Endothelial cell of umbilical vein (primary cell): ENCODE measurements around the gene KAZN. TPM values are rescaled to one million over a fixed set of nuclear protein-coding genes. Genes with fewer than 3 reads are reported as not detected.

ENCODE experiments used
- BruUV-seq: library from RNA; stranded (reverse); fragments of 400-500 nt; replicated peaks from 2 replicates; lab custom pipeline; 2021; lab: Mats Ljungman, UMichigan
- CTCF ChIA-PET: fragments of 300-600, 350-600 bp; sonication (Branson Sonifier 250); formaldehyde crosslinking; loops from one replicate; lab custom pipeline; 2021; ENCODE audit warnings: antibody characterized with exemption, inconsistent platforms; lab: Charles Lee
- POLR2A ChIA-PET: fragments of 300-600, 350-600 bp; sonication (Branson Sonifier 250); formaldehyde crosslinking; loops from one replicate; lab custom pipeline; 2021; ENCODE audit warnings: antibody characterized with exemption, inconsistent platforms; lab: Charles Lee
- DNase-seq: peaks from one replicate; pipeline ENCODE4 v3.0.0-alpha.2; 2011; ENCODE audit warnings: low read depth, low spot score
- FAIRE-seq: peaks from 2 replicates; lab custom pipeline; 2011; peaks lifted over from hg19 to GRCh38; lab: Jason Lieb, UNC
- H2AFZ ChIP-seq: 2 replicates; pipeline ENCODE4 v1.6.0; 2012; ENCODE audit warnings: low read depth, low read length, control low read depth, inconsistent platforms
- H3K27ac ChIP-seq: 2 replicates; pipeline ENCODE4 v1.5.1; 2011; ENCODE audit warnings: low read depth, mild to moderate bottlenecking, control low read depth, low read length, moderate library complexity; ENCODE audit not compliant: insufficient read depth
- H3K27me3 ChIP-seq, 2 experiments: 2 replicates each; pipeline versions ENCODE4 v1.6.0 to v1.6.1; 2011; ENCODE audit warnings: low read length in 2 of 2, mixed read lengths in 1 of 2; ENCODE audit not compliant: control insufficient read depth in 2 of 2, insufficient read depth in 2 of 2
- H3K36me3 ChIP-seq, 2 experiments: 2 replicates in 1 of 2; 3 replicates in 1 of 2; pipeline ENCODE4 v1.5.1; 2011; ENCODE audit warnings: low read length in 2 of 2, mild to moderate bottlenecking in 1 of 2, moderate library complexity in 1 of 2; ENCODE audit not compliant: control insufficient read depth in 2 of 2, insufficient read depth in 2 of 2; ENCODE audit errors: extremely low read depth in 1 of 2
- H3K4me1 ChIP-seq: 3 replicates; pipeline ENCODE4 v1.5.1; 2011; ENCODE audit warnings: mild to moderate bottlenecking, low read length; ENCODE audit not compliant: control insufficient read depth, insufficient read depth; ENCODE audit errors: extremely low read depth
- H3K4me2 ChIP-seq: 2 replicates; pipeline ENCODE4 v1.6.1; 2011; ENCODE audit warnings: low read length, control low read depth, mixed read lengths; ENCODE audit not compliant: insufficient read depth
- H3K4me3 ChIP-seq, 3 experiments: fragments of 200-600 bp in 1 of 3; sonication (generic), shearing (Covaris generic) in 1 of 3; replicated peaks in 1 of 3; 2 replicates each; pipeline ENCODE4 v1.5.1; 2011 to 2016; ENCODE audit warnings: control low read depth in 3 of 3, low read length in 3 of 3, mild to moderate bottlenecking in 2 of 3, inconsistent platforms in 1 of 3, low read depth in 1 of 3, moderate library complexity in 1 of 3; ENCODE audit not compliant: insufficient read depth in 1 of 3
- H3K79me2 ChIP-seq: 2 replicates; pipeline ENCODE4 v1.6.0; 2012; ENCODE audit warnings: low read length, inconsistent platforms; ENCODE audit not compliant: control insufficient read depth, insufficient read depth
- H3K9ac ChIP-seq: replicated peaks from 2 replicates; pipeline ENCODE3; 2011; ENCODE audit warnings: low read length, control low read depth; ENCODE audit not compliant: insufficient read depth; ENCODE audit errors: extremely low read depth
- H3K9me1 ChIP-seq: replicated peaks from 3 replicates; pipeline ENCODE4 v1.6.0; 2011; ENCODE audit warnings: mild to moderate bottlenecking, low read length; ENCODE audit not compliant: control insufficient read depth, insufficient read depth; ENCODE audit errors: extremely low read depth
- H3K9me3 ChIP-seq: replicated peaks from 2 replicates; pipeline ENCODE4 v1.5.1; 2012; ENCODE audit warnings: low read length, inconsistent platforms; ENCODE audit not compliant: control insufficient read depth, insufficient read depth
- H4K20me1 ChIP-seq: replicated peaks from 2 replicates; pipeline ENCODE3; 2011; ENCODE audit warnings: mild to moderate bottlenecking, low read length; ENCODE audit not compliant: control insufficient read depth, insufficient read depth; ENCODE audit errors: extremely low read depth
- EZH2 ChIP-seq: IDR thresholded peaks from 2 replicates; pipeline ENCODE4 v1.6.1; 2012; ENCODE audit warnings: borderline replicate concordance, low read depth, mild to moderate bottlenecking, moderate library complexity, low read length, inconsistent platforms; ENCODE audit not compliant: severe bottlenecking
- FOS ChIP-seq: IDR thresholded peaks from 2 replicates; pipeline ENCODE4 v1.6.1; 2011; ENCODE audit warnings: mild to moderate bottlenecking, low read length, moderate library complexity, borderline replicate concordance; ENCODE audit not compliant: insufficient read depth
- GATA2 ChIP-seq: IDR thresholded peaks from 2 replicates; pipeline ENCODE4 v1.7.0; 2011; ENCODE audit warnings: low read depth, mild to moderate bottlenecking, moderate library complexity, mixed read lengths, low read length; ENCODE audit not compliant: insufficient read length, insufficient read depth
- JUN ChIP-seq: IDR thresholded peaks from 2 replicates; pipeline ENCODE4 v1.6.1; 2011; ENCODE audit warnings: borderline replicate concordance, low read depth; ENCODE audit not compliant: insufficient read length, insufficient read depth
- MAX ChIP-seq: IDR thresholded peaks from 2 replicates; pipeline ENCODE4 v1.6.1; 2011; ENCODE audit not compliant: insufficient read depth, insufficient read length
- MYC ChIP-seq: IDR thresholded peaks from one replicate; pipeline ENCODE4 v1.6.1; 2011; ENCODE audit warnings: mild to moderate bottlenecking, low read depth, low read length
- POLR2A ChIP-seq: IDR thresholded peaks from 2 replicates; pipeline ENCODE4 v1.6.1; 2012; ENCODE audit warnings: low read depth, mild to moderate bottlenecking, control low read depth, low read length
- POLR2AphosphoS5 ChIP-seq: IDR thresholded peaks from 2 replicates; pipeline ENCODE4 v1.6.1; 2012; ENCODE audit warnings: low read depth, mild to moderate bottlenecking, control low read depth, low read length, moderate library complexity; ENCODE audit not compliant: insufficient read depth
- dilution Hi-C: fragments of 300-500 bp; cut with MboI; formaldehyde crosslinking; loops from one replicate; pipeline ENCODE4 v1.15.0; 2019; ENCODE audit warnings: low sequenced_read_pairs; ENCODE audit not compliant: extremely low pct_ligation_motif_present
- intact Hi-C: fragments of 100-400 bp; cut with micrococcal nuclease; formaldehyde crosslinking; loops from one replicate; pipeline ENCODE4 v1.10.0; 2022
- polyA plus RNA-seq, 4 experiments: library from polyadenylated mRNA; depleted of rRNA in 3 of 4; stranded (reverse) in 3 of 4; unstranded in 1 of 4; fragments of >200 nt; gene quantifications; 2 replicates each; pipeline versions ENCODE4 v1.2.1 to v1.2.3, GENCODE V29; 2011 to 2012; ENCODE audit warnings: missing spikeins in 1 of 4
- total RNA-seq: library from RNA; stranded (reverse); gene quantifications from 2 replicates; pipeline ENCODE4 v1.2.3, GENCODE V29; 2021
- TF ChIP-seq, protein P1 (sequence below), 2 donors: IDR thresholded peaks; 1 replicate in 1 of 2; 2 replicates in 1 of 2; pipeline ENCODE4 v1.5.1; 2011; ENCODE audit warnings: low read length in 2 of 2, mild to moderate bottlenecking in 2 of 2, moderate library complexity in 2 of 2, control low read depth in 1 of 2, inconsistent platforms in 1 of 2, low read depth in 1 of 2; ENCODE audit not compliant: insufficient read depth in 1 of 2; ENCODE audit errors: extremely low read depth in 1 of 2

KAZN gene
- total and polyA plus RNA-seq, 2 donors (not counting 3 experiments of a cell fraction or from before 2014, with no cell fraction given): 1.6 to 5.8 TPM

- DNase-seq: no peak
- no peak for FAIRE-seq
- CTCF ChIA-PET: no interaction called here
- Histone ChIP-seq H3K4me1 (no peaks in the 10 kb centered on the region), H2AFZ (no peak overlapping the region), H3K27ac (no peak overlapping the region), H3K27me3 (peaks cover 0 to 5% of the 10 kb centered on the region in 2 experiments), H3K4me3 (no peak overlapping the region), H3K9ac (no peak overlapping the region), H3K79me2 (no peaks in the 10 kb centered on the region), H4K20me1 (no peaks in the 10 kb centered on the region), H3K36me3 (no peaks in the 10 kb centered on the region), H3K9me1 (no peaks in the 10 kb centered on the region), H3K9me3 (no peaks in the 10 kb centered on the region), H3K4me2 (no peak overlapping the region)
- no peak for TF ChIP-seq MYC
- no peak for TF ChIP-seq POLR2AphosphoS5
- no peak for TF ChIP-seq EZH2
- no peak for TF ChIP-seq GATA2
- no peak for TF ChIP-seq MAX
- TF ChIP-seq, protein P1, sequence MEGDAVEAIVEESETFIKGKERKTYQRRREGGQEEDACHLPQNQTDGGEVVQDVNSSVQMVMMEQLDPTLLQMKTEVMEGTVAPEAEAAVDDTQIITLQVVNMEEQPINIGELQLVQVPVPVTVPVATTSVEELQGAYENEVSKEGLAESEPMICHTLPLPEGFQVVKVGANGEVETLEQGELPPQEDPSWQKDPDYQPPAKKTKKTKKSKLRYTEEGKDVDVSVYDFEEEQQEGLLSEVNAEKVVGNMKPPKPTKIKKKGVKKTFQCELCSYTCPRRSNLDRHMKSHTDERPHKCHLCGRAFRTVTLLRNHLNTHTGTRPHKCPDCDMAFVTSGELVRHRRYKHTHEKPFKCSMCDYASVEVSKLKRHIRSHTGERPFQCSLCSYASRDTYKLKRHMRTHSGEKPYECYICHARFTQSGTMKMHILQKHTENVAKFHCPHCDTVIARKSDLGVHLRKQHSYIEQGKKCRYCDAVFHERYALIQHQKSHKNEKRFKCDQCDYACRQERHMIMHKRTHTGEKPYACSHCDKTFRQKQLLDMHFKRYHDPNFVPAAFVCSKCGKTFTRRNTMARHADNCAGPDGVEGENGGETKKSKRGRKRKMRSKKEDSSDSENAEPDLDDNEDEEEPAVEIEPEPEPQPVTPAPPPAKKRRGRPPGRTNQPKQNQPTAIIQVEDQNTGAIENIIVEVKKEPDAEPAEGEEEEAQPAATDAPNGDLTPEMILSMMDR (IDR thresholded peaks at IDR 0.05; ENCODE audit: extremely low read depth in 1 of 2, insufficient read depth in 1 of 2, low read depth in 1 of 2, low read length in 2 of 2): no peak
- TF ChIP-seq POLR2A: no peak
- no peak for TF ChIP-seq JUN
- no peak for TF ChIP-seq FOS
- BruUV-seq: no TSS peak
- intact Hi-C loops: no loop called here
- dilution Hi-C loops: no loop called here
- POLR2A ChIA-PET: no interaction called here
These were observed 5.2 kb downstream of the KAZN start for GRCh38 chr1:14603645-14604044.
